Activated CD4-positive, alpha-beta T cell treated with anti-CD3 and anti-CD28 coated beads, Interleukin-2, amount 10 ng/mL, durations not matched to agents 7 days and 5 days (primary cell): ENCODE results near the gene SLC27A6. TPM values are rescaled to one million over a fixed set of nuclear protein-coding genes. Genes with fewer than 3 reads are reported as not detected.
"Not testable (repeated sequence)": the region's sequence is repeated elsewhere in the genome, so short reads cannot be mapped to it uniquely, and the experiment has no call there.

Experiments
- CTCF ChIA-PET: fragments of 350-600 bp; sonication (Branson Sonifier 250); formaldehyde crosslinking; loops from one replicate; lab custom pipeline; 2021; ENCODE audit warnings: antibody characterized with exemption; lab: Charles Lee
- POLR2A ChIA-PET: fragments of 350-600 bp; sonication (Branson Sonifier 250); formaldehyde crosslinking; loops from one replicate; lab custom pipeline; 2021; ENCODE audit warnings: antibody characterized with exemption; lab: Charles Lee
- DNase-seq: peaks from one replicate; pipeline ENCODE4 v3.0.0-alpha.2; 2020
- H3K27ac Mint-ChIP-seq: one replicate; pipeline ENCODE4 v1.8.0; 2021; ENCODE audit warnings: mild to moderate bottlenecking, moderate library complexity, mixed read lengths
- H3K27me3 Mint-ChIP-seq: one replicate; pipeline ENCODE4 v1.8.0; 2021; ENCODE audit warnings: mixed read lengths
- H3K36me3 Mint-ChIP-seq: one replicate; pipeline ENCODE4 v1.8.0; 2021; ENCODE audit warnings: low read depth, mixed read lengths
- H3K4me1 Mint-ChIP-seq: one replicate; pipeline ENCODE4 v1.8.0; 2021; ENCODE audit warnings: mixed read lengths
- H3K4me3 Mint-ChIP-seq: one replicate; pipeline ENCODE4 v1.8.0; 2021; ENCODE audit warnings: mild to moderate bottlenecking, moderate library complexity, mixed read lengths
- H3K9me3 Mint-ChIP-seq: one replicate; pipeline ENCODE4 v1.8.0; 2021; ENCODE audit warnings: mixed read lengths
- total RNA-seq, 2 experiments: library from RNA; stranded (reverse); gene quantifications; one replicate each; pipeline ENCODE4 v1.2.3, GENCODE V29; 2021

SLC27A6 gene
- not detected for total RNA-seq

GRCh38 chr5:128965011-128965637 lies at the start of gene SLC27A6:
TSS of gene SLC27A6 (plus strand) at chr5:128965488. CDS start at chr5:128966138, 650 bp downstream.
- H3K4me3 Mint-ChIP-seq = no peak within 1 kb of the TSS
- H3K9me3 Mint-ChIP-seq = no peaks in the 10 kb centered on the region
- no peak for DNase-seq
- ChIA-PET CTCF (interaction anchor here (0.6 kb wide), 1 partner anchor 424 kb away, joined by 3 read pairs; no protein-coding TSS in a partner anchor), POLR2A (no interaction called here)
- H3K27ac Mint-ChIP-seq = no peak within 1 kb of the TSS
- no peaks in the 10 kb centered on the region for H3K4me1 Mint-ChIP-seq
- H3K27me3 Mint-ChIP-seq = peaks cover 12% of the 10 kb centered on the region
- H3K36me3 Mint-ChIP-seq = no peaks in the 10 kb centered on the region

- CTCF ChIA-PET = no interaction called here
- POLR2A ChIA-PET = no interaction called here
- Mint-ChIP-seq H3K27ac (no peak overlapping the region), H3K36me3 (no peaks in the 10 kb centered on the region), H3K4me3 (no peak overlapping the region), H3K27me3 (no peaks in the 10 kb centered on the region), H3K4me1 (no peaks in the 10 kb centered on the region), H3K9me3 (no peaks in the 10 kb centered on the region)
- DNase-seq = no peak
These were observed 45.7 kb upstream of the SLC27A6 start for GRCh38 chr5:128919542-128919941.

- no peak for DNase-seq
- Mint-ChIP-seq H3K9me3 (no peaks in the 10 kb centered on the region), H3K36me3 (no peaks in the 10 kb centered on the region), H3K4me3 (no peak overlapping the region), H3K4me1 (no peaks in the 10 kb centered on the region), H3K27ac (no peak overlapping the region), H3K27me3 (no peaks in the 10 kb centered on the region)
- CTCF ChIA-PET = no interaction called here
- POLR2A ChIA-PET = no interaction called here
These were observed 44.7 kb upstream of the SLC27A6 start for GRCh38 chr5:128920345-128921215.

- ChIA-PET POLR2A (no interaction called here), CTCF (no interaction called here)
- H3K4me1 Mint-ChIP-seq = no peaks in the 10 kb centered on the region
- no peak overlapping the region for H3K27ac Mint-ChIP-seq
- DNase-seq = no peak
- H3K9me3 Mint-ChIP-seq = no peaks in the 10 kb centered on the region
- no peaks in the 10 kb centered on the region for H3K36me3 Mint-ChIP-seq
- no peak overlapping the region for H3K4me3 Mint-ChIP-seq
- no peaks in the 10 kb centered on the region for H3K27me3 Mint-ChIP-seq
These were observed 41.0 kb upstream of the SLC27A6 start for GRCh38 chr5:128924299-128924698.

- ChIA-PET CTCF (no interaction called here), POLR2A (no interaction called here)
- H3K9me3 Mint-ChIP-seq = no peaks in the 10 kb centered on the region
- H3K36me3 Mint-ChIP-seq = no peaks in the 10 kb centered on the region
- no peaks in the 10 kb centered on the region for H3K4me1 Mint-ChIP-seq
- no peak overlapping the region for H3K4me3 Mint-ChIP-seq
- no peaks in the 10 kb centered on the region for H3K27me3 Mint-ChIP-seq
- H3K27ac Mint-ChIP-seq = no peak overlapping the region
- DNase-seq = no peak
These were observed 39.3 kb upstream of the SLC27A6 start for GRCh38 chr5:128925973-128926372.

- H3K4me3 Mint-ChIP-seq = no peak overlapping the region
- H3K36me3 Mint-ChIP-seq = no peaks in the 10 kb centered on the region
- no peak overlapping the region for H3K27ac Mint-ChIP-seq
- POLR2A ChIA-PET = no interaction called here
- DNase-seq = no peak
- CTCF ChIA-PET = no interaction called here
- no peaks in the 10 kb centered on the region for H3K27me3 Mint-ChIP-seq
- no peaks in the 10 kb centered on the region for H3K4me1 Mint-ChIP-seq
- no peaks in the 10 kb centered on the region for H3K9me3 Mint-ChIP-seq
These were observed 37.6 kb upstream of the SLC27A6 start for GRCh38 chr5:128927644-128928043.

GRCh38 chr5:128932232-128932631 lies 33.1 kb upstream of the SLC27A6 start:
- POLR2A ChIA-PET, H3K36me3 Mint-ChIP-seq, H3K27ac Mint-ChIP-seq: not testable (repeated sequence)

GRCh38 chr5:128943100-128943499 lies 22.2 kb upstream of the SLC27A6 start:
- H3K4me3 Mint-ChIP-seq, POLR2A ChIA-PET, H3K36me3 Mint-ChIP-seq, DNase-seq, H3K4me1 Mint-ChIP-seq, CTCF ChIA-PET, H3K27ac Mint-ChIP-seq, H3K9me3 Mint-ChIP-seq, H3K27me3 Mint-ChIP-seq: not testable (repeated sequence)

More at GRCh38 chr5:128932232-128932631, 33.1 kb upstream of the SLC27A6 start:
- H3K4me3 Mint-ChIP-seq, H3K27me3 Mint-ChIP-seq, H3K4me1 Mint-ChIP-seq, DNase-seq, CTCF ChIA-PET, H3K9me3 Mint-ChIP-seq: not testable (repeated sequence)

- H3K36me3 Mint-ChIP-seq = no peaks in the 10 kb centered on the region
- H3K9me3 Mint-ChIP-seq = no peaks in the 10 kb centered on the region
These were observed 15.3 kb upstream of the SLC27A6 start for GRCh38 chr5:128949847-128950546.

GRCh38 chr5:128951301-128951700 lies 14.0 kb upstream of the SLC27A6 start:
- H3K9me3 Mint-ChIP-seq, POLR2A ChIA-PET, H3K36me3 Mint-ChIP-seq, H3K27ac Mint-ChIP-seq, H3K4me1 Mint-ChIP-seq, CTCF ChIA-PET, DNase-seq, H3K4me3 Mint-ChIP-seq, H3K27me3 Mint-ChIP-seq: not testable (repeated sequence)

More at GRCh38 chr5:128949847-128950546, 15.3 kb upstream of the SLC27A6 start:
- Mint-ChIP-seq H3K4me1 (no peaks in the 10 kb centered on the region), H3K27ac (no peak overlapping the region), H3K4me3 (no peak overlapping the region), H3K27me3 (no peaks in the 10 kb centered on the region)
- ChIA-PET POLR2A (no interaction called here), CTCF (no interaction called here)
- no peak for DNase-seq

GRCh38 chr5:128956164-128956563 lies 9.1 kb upstream of the SLC27A6 start:
- Mint-ChIP-seq H3K27ac (no peak overlapping the region), H3K4me3 (no peak overlapping the region), H3K9me3 (no peaks in the 10 kb centered on the region), H3K36me3 (no peaks in the 10 kb centered on the region), H3K27me3 (no peaks in the 10 kb centered on the region), H3K4me1 (no peaks in the 10 kb centered on the region)
- ChIA-PET POLR2A (no interaction called here), CTCF (no interaction called here)
- no peak for DNase-seq

GRCh38 chr5:128962211-128962610 lies 3.1 kb upstream of the SLC27A6 start:
- H3K9me3 Mint-ChIP-seq = no peaks in the 10 kb centered on the region
- H3K27me3 Mint-ChIP-seq = peaks cover 12% of the 10 kb centered on the region
- no peak overlapping the region for H3K4me3 Mint-ChIP-seq
- no peaks in the 10 kb centered on the region for H3K36me3 Mint-ChIP-seq
- DNase-seq = no peak
- H3K27ac Mint-ChIP-seq = no peak overlapping the region
- H3K4me1 Mint-ChIP-seq = no peaks in the 10 kb centered on the region
- POLR2A ChIA-PET = no interaction called here
- CTCF ChIA-PET = no interaction called here
